IgD-negative memory B cell (primary cell): ENCODE data around the gene VPS72. TPM values are rescaled to one million over a fixed set of nuclear protein-coding genes. Genes with fewer than 3 reads are reported as not detected.
"Not testable (repeated sequence)": the region's sequence is repeated elsewhere in the genome, so short reads cannot be mapped to it uniquely, and the experiment has no call there.

Experiments used
- H3K27ac Mint-ChIP-seq, 3 donors: one replicate each; pipeline ENCODE4 v1.8.0; 2020 to 2022; ENCODE audit warnings: mild to moderate bottlenecking in 3 of 3, mixed read lengths in 3 of 3, moderate library complexity in 1 of 3
- H3K27me3 Mint-ChIP-seq: one replicate; pipeline ENCODE4 v1.8.0; 2021; ENCODE audit warnings: mixed read lengths
- H3K36me3 Mint-ChIP-seq: one replicate; pipeline ENCODE4 v1.8.0; 2020; ENCODE audit warnings: mild to moderate bottlenecking, mixed read lengths
- H3K4me1 Mint-ChIP-seq, 3 donors: one replicate each; pipeline ENCODE4 v1.8.0; 2020 to 2022; ENCODE audit warnings: mixed read lengths in 3 of 3, mild to moderate bottlenecking in 1 of 3
- H3K4me3 Mint-ChIP-seq, 4 donors: one replicate each; pipeline ENCODE4 v1.8.0; 2020 to 2022; ENCODE audit warnings: mild to moderate bottlenecking in 4 of 4, mixed read lengths in 4 of 4, moderate library complexity in 3 of 4
- H3K9me3 Mint-ChIP-seq, 3 donors: one replicate each; pipeline ENCODE4 v1.8.0; 2020 to 2021; ENCODE audit warnings: mixed read lengths in 3 of 3, mild to moderate bottlenecking in 1 of 3
- polyA plus RNA-seq: library from polyadenylated mRNA; unstranded; fragments of 300-500 nt; fragmentation: Illumina TruSeq; gene quantifications from one replicate; pipeline ENCODE4 v1.2.3, GENCODE V29; 2021

The VPS72 gene
- polyA plus RNA-seq, 1 donor from 2014 or later = 81.0 TPM

DNA sequence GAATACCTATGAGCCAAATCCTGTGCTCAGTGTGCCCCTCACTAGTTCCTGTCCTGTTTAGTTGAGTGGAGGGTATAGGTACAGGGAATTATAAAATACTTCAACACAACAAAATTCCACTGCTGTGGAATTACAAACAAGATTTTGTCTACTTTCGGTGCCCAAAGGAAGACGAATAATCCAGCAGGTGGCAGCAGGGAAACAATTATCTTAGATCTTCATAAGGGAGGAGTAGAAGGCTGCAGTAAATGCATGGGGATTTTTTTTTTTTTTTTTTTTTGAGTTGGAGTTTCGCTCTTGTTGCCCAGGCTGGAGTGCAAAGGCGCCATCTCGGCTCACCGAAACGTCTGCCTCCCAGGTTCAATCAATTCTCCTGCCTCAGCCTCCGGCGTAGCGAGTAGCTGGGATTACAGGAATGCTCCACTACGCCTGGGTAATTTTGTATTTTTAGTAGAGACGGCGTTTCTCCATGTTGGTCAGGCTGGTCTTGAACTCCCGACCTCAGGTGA is 6.3 kb upstream of the VPS72 start:
- Mint-ChIP-seq H3K27me3 (peaks cover 3% of the 10 kb centered on the region), H3K4me3 (peak overlapping the region; percentile 49 to 90 (median 64)), H3K36me3 (peaks cover 1% of the 10 kb centered on the region), H3K27ac (peak overlapping the region; percentile 8 to 88 (median 52)), H3K9me3 (no peaks in the 10 kb centered on the region), H3K4me1 (peaks cover 14 to 32% (median 23%) of the 10 kb centered on the region in 3 donors)

DNA sequence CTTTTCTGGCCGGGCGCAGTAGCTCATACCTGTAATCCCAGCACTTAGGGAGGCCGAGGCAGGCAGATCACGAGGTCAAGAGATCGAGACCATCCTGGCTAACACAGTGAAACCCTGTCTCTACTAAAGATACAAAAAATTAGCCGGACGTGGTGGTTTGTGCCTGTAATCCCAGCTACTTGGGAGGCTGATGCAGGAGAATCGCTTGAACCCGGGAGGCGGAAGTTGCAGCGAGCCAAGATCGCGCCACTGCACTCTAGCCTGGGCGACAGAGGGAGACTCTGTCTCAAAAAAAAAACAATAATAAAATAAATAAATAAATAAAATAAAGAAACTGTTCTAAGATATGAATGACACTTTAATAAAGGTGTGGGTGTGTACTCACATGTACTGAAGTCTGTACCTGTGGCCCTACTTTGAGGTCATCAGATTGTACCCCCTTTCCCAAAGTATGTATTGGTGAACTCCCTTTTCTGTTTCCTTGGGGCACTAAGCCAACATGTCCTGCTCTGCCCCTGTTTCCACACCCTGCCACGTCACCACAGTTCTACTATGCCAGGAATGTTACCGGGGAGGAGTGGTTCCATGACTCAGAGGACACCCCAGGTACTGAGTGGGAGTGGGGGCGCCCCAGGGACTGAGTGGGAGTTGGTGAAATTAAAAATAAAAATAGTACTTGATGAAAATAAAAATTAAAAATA is 5.0 kb upstream of the VPS72 start:
- H3K4me3 Mint-ChIP-seq = peak overlapping the region in 2 of 4 donors; percentile 31 to 41
- H3K27me3 Mint-ChIP-seq, H3K9me3 Mint-ChIP-seq, H3K36me3 Mint-ChIP-seq: not testable (repeated sequence)
- H3K27ac Mint-ChIP-seq = peak overlapping the region in 1 of 3 donors; percentile 78
- peaks cover 17 to 39% (median 23%) of the 10 kb centered on the region in 3 donors for H3K4me1 Mint-ChIP-seq

DNA sequence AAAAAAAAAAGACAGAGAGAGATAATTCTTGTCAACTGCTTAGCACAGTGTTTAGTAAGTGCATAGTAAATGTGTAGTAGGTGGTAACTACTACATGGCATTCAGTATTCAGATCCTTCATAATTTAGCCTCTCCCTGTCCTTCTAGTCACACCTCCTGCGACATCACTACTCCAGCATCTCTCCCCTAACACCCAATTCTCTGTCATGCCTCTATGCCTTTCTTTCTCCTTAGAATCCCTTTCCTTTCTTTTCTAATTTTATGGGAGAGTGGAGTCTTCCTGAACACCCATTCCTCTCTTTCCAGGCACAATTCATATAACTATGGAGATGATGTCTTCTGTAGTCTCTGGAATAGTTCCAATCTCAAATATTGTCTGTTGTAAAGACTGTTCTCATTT is 3.9 kb upstream of the VPS72 start:
- Mint-ChIP-seq H3K27me3 (peaks cover 3% of the 10 kb centered on the region), H3K4me3 (peak overlapping the region in 2 of 4 donors; percentile 8 to 65), H3K4me1 (peaks cover 17 to 40% (median 19%) of the 10 kb centered on the region in 3 donors), H3K36me3 (peaks cover 5% of the 10 kb centered on the region), H3K27ac (peak overlapping the region in 1 of 3 donors; percentile 78), H3K9me3 (no peaks in the 10 kb centered on the region)

DNA sequence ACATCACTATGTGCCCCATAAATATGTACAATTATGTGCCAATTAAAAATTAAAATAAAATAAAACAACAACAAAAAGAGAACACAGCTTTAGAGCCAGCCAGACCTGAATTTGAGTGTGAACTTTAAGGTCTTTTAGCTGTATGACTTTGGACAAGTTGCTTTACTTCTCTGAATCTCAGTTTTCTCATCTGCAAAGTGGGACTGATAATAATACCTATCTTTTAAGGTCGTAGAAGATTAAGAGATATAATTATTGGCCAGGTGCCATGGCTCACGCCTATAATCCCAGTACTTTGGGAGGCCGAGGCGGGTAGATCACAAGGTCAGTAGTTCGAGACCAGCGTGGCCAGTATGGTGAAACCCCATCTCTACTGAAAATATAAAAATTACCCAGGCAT is 3.3 kb upstream of the VPS72 start:
- Mint-ChIP-seq H3K36me3 (peaks cover 5% of the 10 kb centered on the region), H3K27ac (peak overlapping the region in 2 of 3 donors; percentile 35 to 78), H3K9me3 (no peaks in the 10 kb centered on the region), H3K4me1 (peaks cover 20 to 41% (median 23%) of the 10 kb centered on the region in 3 donors), H3K4me3 (peak overlapping the region in 1 of 4 donors; percentile 65), H3K27me3 (peaks cover 3% of the 10 kb centered on the region)

DNA sequence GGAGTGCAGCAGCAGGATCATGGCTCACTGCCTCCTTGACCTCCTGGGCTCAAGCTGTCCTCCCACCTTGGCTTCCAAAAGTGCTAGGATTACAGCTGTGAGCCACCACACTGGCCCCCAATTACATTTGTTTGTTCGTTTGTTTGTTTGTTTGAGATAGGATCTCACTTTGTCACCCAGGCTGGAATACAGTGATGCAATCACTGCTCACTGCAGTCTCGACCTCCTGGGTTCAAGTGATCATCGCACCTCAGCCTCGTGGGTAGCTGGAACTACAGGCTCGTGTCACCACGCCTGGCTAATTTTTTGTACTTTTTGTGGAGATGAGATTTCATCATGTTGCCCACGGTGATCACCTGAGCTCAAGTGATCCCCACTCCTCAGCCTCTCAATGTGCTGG is 2.0 kb upstream of the VPS72 start:
- Mint-ChIP-seq H3K4me1 (peaks cover 20 to 35% (median 25%) of the 10 kb centered on the region in 3 donors), H3K27ac (peak overlapping the region in 1 of 3 donors; percentile 67), H3K36me3 (peaks cover 5% of the 10 kb centered on the region), H3K9me3 (no peaks in the 10 kb centered on the region), H3K4me3 (peak overlapping the region in 1 of 4 donors; percentile 68), H3K27me3 (peaks cover 3% of the 10 kb centered on the region)

DNA sequence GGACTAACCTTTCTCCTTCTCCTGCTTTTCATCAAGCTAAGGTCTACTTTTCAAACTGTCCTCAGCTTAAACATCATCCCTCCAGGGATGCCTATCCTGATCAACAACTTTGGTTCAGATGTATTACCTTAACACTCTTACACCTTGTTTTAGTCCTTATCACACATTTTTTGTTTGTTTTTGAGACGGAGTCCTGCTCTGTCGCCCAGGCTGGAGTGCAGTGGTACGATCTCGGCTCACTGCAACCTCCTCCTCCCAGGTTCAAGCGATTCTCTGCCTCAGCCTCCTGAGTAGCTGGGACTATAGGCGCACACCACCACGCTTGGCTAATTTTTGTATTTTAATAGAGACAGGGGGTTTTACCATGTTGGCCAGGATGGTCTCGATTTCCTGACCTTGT is 1.3 kb downstream of the VPS72 start:
- Mint-ChIP-seq H3K4me1 (peaks cover 18 to 29% (median 27%) of the 10 kb centered on the region in 3 donors), H3K27ac (peak overlapping the region in 1 of 3 donors; percentile 86), H3K4me3 (peak overlapping the region; percentile 98 to 100 (median 100))
- H3K9me3 Mint-ChIP-seq, H3K27me3 Mint-ChIP-seq, H3K36me3 Mint-ChIP-seq: not testable (repeated sequence)

DNA sequence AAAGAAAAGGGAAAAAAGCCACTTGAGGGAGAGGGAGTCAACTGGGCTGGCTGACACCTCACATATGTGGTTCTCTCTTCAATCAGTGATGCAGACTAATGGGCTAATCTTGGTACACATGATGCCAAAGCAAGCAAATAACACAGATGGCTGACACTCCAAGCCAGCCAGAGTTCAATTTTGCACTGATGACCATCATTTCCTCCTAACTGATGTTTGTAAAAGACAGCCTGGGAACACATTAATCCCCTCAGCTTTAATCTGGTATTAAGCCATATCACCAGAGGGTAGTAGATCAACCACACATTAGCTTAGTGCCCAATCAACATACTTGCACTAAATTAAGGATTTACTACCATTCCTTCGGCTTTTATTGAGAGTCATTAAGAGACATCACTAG is 2.8 kb downstream of the VPS72 start:
- Mint-ChIP-seq H3K36me3 (peaks cover 3% of the 10 kb centered on the region), H3K4me3 (peak overlapping the region in 1 of 4 donors; percentile 32), H3K27ac (no peak overlapping the region), H3K27me3 (no peaks in the 10 kb centered on the region), H3K4me1 (peaks cover 18 to 29% (median 27%) of the 10 kb centered on the region in 3 donors), H3K9me3 (no peaks in the 10 kb centered on the region)

DNA sequence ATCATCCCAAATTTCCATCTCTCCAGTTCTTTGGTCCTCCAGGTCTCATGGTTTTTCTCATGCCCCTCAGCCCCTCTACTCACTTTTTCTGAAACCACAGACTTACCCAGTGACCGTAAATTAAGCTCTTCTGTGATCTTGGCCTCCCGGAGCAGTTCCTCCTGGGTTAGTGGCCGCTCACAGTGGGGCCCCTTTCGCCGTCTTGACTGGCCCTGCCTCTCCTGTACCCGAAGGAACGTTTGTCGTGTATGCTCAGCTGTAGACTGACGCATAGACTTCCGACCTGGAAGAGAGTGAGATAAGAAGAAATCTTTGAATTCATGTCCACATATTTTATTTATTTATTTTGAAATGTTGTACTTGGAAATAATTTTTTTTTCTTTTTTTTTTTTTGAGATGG is 5.8 kb downstream of the VPS72 start:
- Mint-ChIP-seq H3K27ac (no peak overlapping the region), H3K4me1 (peaks cover 9 to 20% (median 11%) of the 10 kb centered on the region in 3 donors), H3K36me3 (peaks cover 4% of the 10 kb centered on the region), H3K27me3 (no peaks in the 10 kb centered on the region), H3K4me3 (no peak overlapping the region), H3K9me3 (no peaks in the 10 kb centered on the region)

DNA sequence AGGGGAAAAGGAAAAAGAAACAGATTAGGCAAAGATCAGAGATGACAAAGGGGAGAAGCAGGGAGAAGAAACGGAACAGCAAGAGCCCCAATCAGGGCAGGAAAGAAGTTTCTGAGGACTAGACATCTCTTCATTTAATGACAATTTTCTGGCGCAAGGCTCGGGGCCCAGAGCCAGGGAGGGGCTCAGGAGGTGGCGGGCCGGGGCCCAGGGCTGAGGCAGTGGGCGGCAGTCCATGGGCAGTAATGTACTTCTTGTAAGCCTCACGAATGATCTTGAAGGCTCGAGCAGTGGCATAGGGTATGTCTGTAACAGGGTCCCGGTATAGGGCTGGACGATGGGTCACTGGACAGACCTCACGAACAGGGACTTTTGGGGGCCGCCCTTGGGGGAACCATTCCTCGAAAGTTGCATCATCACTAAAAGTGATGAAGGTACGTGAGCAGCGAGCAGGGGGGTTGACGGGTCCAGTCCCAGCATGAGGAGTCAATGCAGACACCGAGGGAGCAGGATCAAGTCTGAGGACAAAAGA is 13.4 kb downstream of the VPS72 start:
- H3K27me3 Mint-ChIP-seq = no peaks in the 10 kb centered on the region
- H3K27ac Mint-ChIP-seq = no peak overlapping the region
- no peaks in the 10 kb centered on the region for H3K9me3 Mint-ChIP-seq
- peaks cover 4% of the 10 kb centered on the region for H3K36me3 Mint-ChIP-seq
- H3K4me1 Mint-ChIP-seq = no peaks in the 10 kb centered on the region
- H3K4me3 Mint-ChIP-seq = no peak overlapping the region

DNA sequence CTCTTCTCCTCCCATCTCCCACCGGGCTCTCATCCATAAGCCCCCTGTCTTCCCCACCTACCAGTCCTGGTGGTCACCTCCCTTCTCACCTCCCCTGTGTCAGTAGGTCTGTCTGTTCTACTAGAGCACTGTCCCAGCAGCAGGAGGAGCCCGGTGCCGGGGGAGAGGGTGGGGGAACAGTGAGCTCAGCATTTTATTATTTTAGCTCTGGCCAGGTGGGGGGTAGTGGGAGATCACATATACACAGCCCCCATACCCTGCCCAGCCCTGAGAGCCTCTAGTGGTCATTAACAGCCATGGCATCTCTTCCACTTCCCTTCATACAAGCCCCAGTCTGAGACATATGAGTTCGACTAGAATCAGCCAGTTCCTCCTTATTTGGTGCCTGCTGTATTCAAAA is 14.1 kb downstream of the VPS72 start, which contains the start of gene TMOD4:
Gene TMOD4 (minus strand): TSS at position 119 of the 400 bp plus-strand sequence. CDS start 1,106 bp downstream, outside the sequence.
- no peaks in the 10 kb centered on the region for H3K9me3 Mint-ChIP-seq
- peak within 1 kb of the TSS in 1 of 3 donors; percentile 53 for H3K27ac Mint-ChIP-seq
- no peaks in the 10 kb centered on the region for H3K27me3 Mint-ChIP-seq
- H3K4me1 Mint-ChIP-seq = no peaks in the 10 kb centered on the region
- H3K36me3 Mint-ChIP-seq = peaks cover 3% of the 10 kb centered on the region
- H3K4me3 Mint-ChIP-seq = no peak within 1 kb of the TSS

DNA sequence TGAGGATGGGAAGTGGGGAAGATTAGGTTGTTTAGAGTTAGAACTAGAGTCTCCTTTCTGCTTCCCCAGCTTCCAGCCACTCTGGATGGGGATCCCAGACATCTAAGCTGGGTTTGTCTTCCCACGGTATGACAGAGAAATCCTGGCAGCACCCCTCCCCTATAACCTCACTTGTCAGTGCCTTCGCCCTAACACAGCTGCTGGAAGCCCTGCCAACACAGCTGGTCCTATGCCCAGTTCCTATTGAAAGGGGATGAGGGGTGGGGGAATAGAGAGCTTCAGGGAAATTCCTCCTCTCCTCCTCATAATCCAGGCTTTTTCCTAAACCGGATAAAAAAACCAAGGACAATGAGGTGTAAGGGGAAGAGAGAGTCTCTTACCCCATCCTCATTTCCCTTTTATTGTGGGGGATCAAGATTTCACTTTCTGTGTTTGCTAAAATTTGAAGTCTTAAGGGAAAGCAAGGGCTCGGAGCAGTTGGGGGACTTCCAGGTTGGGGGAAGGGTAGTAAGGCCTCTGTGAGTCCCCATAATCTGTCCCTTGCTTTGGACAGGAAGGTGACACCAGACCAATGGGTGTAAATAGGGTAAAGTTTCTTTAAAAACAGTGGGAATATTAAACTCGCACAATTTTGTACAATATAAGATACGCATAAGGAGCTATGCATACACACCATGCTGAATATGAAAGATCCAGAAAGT is 14.8 kb downstream of the VPS72 start:
- Mint-ChIP-seq H3K36me3 (no peaks in the 10 kb centered on the region), H3K9me3 (no peaks in the 10 kb centered on the region), H3K4me3 (no peak overlapping the region), H3K27ac (peak overlapping the region in 1 of 3 donors; percentile 53), H3K27me3 (no peaks in the 10 kb centered on the region), H3K4me1 (no peaks in the 10 kb centered on the region)

DNA sequence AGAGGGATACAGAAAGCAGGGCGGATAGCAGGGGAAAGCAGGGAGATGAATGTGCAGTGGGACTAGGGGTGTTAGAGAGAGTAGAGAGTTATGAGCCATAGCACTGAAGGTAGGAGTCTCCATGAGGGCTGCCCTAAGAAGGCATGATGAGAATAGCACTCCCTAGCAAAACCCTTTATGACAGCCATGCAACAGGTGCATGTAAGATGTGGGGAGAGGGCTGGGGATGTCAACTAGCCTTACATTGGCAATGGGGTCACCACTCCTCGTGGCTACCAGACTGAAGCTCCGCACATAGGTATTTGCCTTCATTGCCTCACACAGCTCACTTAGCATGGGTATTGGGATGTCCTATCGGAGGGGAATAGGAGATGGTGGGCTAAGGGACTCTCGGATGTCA is 18.8 kb downstream of the VPS72 start:
- no peaks in the 10 kb centered on the region for H3K27me3 Mint-ChIP-seq
- H3K27ac Mint-ChIP-seq = peak overlapping the region in 1 of 3 donors; percentile 58
- peaks cover 0 to 10% (median 5%) of the 10 kb centered on the region in 3 donors for H3K4me1 Mint-ChIP-seq
- H3K9me3 Mint-ChIP-seq = no peaks in the 10 kb centered on the region
- peak overlapping the region in 1 of 4 donors; percentile 2 for H3K4me3 Mint-ChIP-seq
- peaks cover 2% of the 10 kb centered on the region for H3K36me3 Mint-ChIP-seq

DNA sequence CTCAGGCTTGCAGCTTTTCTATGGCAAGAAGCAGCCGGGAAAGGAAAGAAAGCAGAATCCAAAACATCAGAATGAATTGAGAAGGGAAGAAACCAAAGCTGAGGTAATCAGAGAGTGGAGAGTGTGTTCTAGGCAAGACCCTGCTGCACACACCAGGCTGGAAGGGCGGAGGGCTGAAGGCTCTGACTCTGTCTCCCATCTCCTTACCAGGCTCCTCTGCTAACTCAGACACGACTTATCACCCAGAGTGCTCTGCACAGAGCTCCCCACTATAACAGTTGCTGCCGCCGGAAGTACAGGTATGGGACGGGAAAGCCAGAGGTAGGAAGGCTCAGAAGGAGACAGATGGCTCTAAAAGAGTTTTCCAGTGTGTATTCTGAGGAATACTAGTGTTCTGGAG is 22.9 kb downstream of the VPS72 start:
- Mint-ChIP-seq H3K27me3 (peaks cover 1% of the 10 kb centered on the region), H3K36me3 (peaks cover 8% of the 10 kb centered on the region), H3K27ac (peak overlapping the region in 2 of 3 donors; percentile 84 to 97), H3K4me3 (peak overlapping the region; percentile 95 to 99 (median 96)), H3K9me3 (peaks cover 0 to 2% (median 0%) of the 10 kb centered on the region in 3 donors), H3K4me1 (peaks cover 18 to 21% (median 20%) of the 10 kb centered on the region in 3 donors)

DNA sequence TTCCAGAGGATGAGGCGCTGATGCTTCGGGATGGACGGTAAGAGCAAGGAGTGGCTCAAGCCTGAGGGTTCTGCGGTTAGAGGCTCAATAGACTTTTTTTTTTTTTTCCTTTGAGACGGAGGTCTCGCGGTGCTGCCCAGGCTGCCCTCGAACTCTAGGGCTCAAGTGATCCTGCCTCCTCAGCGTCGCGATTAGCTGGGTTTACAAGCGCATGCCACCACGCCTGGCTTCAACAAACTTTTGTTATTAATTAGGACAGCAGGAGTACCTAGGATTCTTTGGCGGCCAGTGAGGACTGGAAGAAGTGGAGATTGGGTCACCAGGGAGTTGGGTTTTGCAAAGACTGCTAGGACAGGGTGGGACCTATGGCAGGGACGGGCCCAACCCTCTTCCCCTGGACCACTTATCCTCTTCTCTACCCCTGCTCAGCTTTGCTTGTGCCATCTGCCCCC is 23.5 kb downstream of the VPS72 start:
- Mint-ChIP-seq H3K27me3 (peaks cover 1% of the 10 kb centered on the region), H3K36me3 (peaks cover 11% of the 10 kb centered on the region), H3K9me3 (peaks cover 0 to 2% (median 0%) of the 10 kb centered on the region in 3 donors), H3K27ac (peak overlapping the region; percentile 97 to 100 (median 98)), H3K4me1 (peaks cover 20 to 26% (median 23%) of the 10 kb centered on the region in 3 donors), H3K4me3 (peak overlapping the region; percentile 95 to 99 (median 96))
